Colon (tissue), 2 donors: ENCODE results near the gene OLIG1.

Source experiments
- FAIRE-seq: peaks from 2 replicates; lab custom pipeline; 2012; peaks lifted over from hg19 to GRCh38; lab: Jason Lieb, UNC
- donor health status: control.
- donor health status: control.

The OLIG1 gene

GRCh38 chr21:33031152-33031911, 38.6 kb upstream of the OLIG1 start:
- no peak for FAIRE-seq

- no peak for FAIRE-seq
These were observed 37.4 kb upstream of the OLIG1 start for GRCh38 chr21:33032434-33033047.

DNA sequence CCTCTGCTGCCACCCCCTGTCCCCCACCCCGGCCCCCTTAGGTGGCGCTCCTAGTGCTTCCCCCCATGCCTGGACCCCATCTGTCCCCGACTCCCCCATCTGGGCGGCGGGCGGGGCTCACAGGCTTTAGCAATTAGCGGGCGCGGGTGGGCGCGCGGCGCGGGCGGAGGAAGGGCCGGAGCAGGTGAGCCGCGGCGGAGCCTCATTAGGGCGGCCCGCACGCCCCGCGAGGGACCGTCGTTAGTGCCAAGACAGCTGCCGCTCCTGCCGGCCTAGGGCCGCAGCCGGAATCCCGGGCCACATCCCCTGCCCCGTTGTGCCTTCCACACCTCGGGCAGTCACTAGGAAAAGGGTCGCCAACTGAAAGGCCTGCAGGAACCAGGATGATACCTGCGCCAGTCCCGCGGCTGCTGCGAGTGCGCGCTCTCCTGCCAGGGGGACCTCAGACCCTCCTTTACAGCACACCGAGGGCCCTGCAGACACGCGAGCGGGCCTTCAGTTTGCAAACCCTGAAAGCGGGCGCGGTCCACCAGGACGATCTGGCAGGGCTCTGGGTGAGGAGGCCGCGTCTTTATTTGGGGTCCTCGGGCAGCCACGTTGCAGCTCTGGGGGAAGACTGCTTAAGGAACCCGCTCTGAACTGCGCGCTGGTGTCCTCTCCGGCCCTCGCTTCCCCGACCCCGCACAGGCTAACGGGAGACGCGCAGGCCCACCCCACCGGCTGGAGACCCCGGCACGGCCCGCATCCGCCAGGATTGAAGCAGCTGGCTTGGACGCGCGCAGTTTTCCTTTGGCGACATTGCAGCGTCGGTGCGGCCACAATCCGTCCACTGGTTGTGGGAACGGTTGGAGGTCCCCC, 36.6 kb upstream of the OLIG1 start:
- no peak for FAIRE-seq

- FAIRE-seq: no peak
These were observed 36.0 kb upstream of the OLIG1 start for GRCh38 chr21:33033961-33034413.

GRCh38 chr21:33035147-33035546, 34.8 kb upstream of the OLIG1 start:
- no peak for FAIRE-seq

DNA sequence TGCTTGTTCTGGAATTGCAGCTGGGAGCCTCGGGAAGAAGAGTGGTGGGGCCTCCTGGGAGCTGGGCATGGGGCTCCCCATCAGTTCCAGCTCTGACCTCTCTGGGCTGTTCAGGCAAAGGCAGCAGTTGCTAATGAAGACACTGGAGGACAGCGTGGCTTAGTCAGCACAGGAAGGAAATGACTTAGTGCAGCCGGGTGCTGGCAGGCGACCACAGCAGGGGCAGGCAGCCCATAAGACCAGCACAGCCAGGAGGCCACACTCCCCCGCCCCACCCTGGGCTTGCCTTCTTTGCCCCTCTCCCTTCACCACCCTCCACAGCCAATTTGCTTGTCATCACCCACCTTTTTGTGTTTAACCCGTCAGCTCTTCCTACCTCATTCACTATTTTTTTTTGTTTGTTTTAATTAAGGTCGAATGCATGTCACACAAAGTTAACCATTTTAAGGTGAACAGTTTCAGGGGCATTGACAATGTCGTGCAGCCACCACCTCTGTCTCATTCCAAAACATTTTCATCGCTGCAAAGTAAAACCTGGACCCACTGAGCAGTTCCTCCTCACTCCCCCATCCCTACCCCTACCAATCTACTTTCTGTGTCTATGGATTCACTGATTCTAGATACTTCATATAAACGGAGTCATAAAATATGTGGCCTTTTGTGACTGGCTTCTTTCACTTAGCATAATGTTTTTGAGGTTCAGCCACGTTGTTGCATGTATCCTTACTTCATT, 33.3 kb upstream of the OLIG1 start:
- FAIRE-seq: no peak

DNA sequence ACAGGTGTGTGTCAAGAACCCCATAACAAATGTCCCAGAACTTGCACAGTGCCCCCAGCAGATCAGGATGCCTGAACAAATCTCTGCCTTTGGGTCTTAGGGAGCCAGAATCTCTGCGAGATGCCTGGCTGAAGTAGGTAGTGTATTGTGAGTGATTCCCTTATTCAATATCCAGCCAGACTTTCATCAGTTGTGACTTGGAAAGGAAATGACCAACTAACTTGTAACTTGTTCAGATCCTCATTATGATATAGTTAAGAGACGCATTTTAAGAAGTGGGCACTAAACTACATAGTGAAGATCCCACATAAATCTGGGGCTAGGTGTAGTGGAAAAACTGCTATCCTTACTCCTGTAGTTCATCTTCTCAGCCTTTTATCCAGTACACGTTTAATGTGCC, 32.4 kb upstream of the OLIG1 start:
- FAIRE-seq: no peak

- FAIRE-seq: no peak
These were observed 30.4 kb upstream of the OLIG1 start for GRCh38 chr21:33039536-33039935.

DNA sequence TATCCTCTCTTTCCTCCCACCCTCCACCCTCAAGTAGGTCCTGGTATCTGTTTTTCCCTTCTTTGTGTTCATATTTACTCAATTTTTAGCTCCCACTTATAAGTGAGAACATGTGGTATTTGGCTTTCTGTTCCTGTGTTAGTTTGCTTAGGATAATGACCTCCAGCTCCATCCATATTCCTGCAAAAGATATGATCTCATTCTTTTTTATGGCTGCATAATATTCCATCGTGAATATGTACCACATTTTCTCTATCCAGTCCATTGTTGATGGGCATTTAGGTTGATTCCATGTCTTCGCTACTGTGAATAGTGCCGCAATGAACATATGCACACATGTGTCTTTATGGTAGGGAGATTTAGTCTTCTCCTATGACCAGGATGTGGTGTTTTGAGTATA, 29.7 kb upstream of the OLIG1 start:
- FAIRE-seq: no peak

- no peak for FAIRE-seq
These were observed 28.0 kb upstream of the OLIG1 start for GRCh38 chr21:33041981-33042380.

DNA sequence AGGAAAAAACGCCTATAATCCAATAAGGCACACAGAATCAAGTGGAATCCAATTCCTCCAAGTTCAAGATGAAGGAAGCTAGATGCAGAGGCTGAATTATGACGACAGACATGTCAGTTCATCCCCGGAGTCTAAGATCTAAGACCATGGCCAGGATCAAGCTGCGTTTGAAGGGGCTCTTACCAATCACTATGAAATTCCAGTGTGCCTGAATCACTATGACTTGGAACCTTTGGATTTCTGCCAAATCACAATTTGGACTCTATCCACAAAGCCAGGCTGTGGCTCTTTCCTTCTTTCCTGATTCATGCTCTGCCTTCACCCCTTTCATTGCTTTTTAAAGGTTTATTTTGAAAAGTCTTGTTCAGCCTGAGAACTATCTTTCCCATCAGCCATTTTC, 27.1 kb upstream of the OLIG1 start:
- no peak for FAIRE-seq

- no peak for FAIRE-seq
These were observed 23.5 kb upstream of the OLIG1 start for GRCh38 chr21:33046455-33046854.

DNA sequence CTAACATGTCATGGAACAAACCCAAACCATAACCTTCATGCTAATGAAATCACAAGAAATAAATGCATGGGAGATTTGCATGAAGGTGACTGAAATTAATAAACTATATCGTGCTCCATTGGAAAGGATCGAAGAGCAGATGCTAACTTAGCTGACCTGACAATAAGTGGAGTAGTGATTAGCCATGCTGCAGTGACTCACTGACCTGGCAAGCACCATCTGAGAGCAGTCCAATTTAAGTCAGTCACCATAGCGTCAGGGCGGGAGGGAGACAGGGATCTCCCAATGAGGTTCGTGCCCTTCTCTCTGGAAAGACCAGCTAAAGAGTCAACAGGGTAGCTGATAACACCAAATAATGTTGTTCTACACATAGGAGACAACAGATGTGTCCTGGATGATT, 22.7 kb upstream of the OLIG1 start:
- FAIRE-seq: no peak

- no peak for FAIRE-seq
These were observed 18.0 kb upstream of the OLIG1 start for GRCh38 chr21:33051925-33052324.

DNA sequence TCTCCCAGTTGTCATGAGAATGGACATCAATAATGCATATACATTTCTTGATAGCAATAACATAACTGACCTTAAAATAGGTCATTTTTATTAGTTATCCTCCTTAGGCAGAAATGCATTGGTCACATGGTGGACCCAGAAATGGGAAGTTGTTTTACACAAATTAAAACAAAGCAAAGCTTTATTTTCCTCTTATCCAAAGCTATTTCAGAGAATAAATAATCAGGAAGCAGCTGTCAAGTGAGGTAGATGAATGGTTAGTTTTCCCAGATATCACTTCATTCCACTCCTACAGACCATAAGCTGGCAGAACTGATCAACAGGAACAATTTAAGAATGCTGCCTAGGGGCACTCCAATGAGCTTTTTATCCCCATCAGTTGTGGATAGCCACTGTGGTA, 16.0 kb upstream of the OLIG1 start:
- FAIRE-seq: no peak

DNA sequence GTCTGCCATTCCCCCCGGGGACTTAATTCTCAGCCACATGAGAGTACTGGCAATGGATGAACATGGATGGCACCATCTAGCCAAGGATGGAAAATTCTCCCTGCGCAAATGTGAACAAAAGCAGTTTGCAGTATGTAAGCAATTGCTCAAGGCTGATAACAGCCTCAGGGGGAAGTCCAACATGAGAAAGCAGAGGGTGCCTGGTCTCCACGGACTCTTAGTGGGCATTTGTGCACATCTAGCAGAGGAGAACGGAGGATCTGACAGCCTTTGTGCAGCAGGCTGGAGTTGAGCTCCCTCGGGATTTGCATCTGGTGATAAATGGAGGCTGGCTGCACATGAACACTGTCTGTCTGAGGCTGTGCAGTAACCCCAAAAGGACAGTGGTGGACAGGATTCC, 13.9 kb upstream of the OLIG1 start:
- FAIRE-seq: no peak

DNA sequence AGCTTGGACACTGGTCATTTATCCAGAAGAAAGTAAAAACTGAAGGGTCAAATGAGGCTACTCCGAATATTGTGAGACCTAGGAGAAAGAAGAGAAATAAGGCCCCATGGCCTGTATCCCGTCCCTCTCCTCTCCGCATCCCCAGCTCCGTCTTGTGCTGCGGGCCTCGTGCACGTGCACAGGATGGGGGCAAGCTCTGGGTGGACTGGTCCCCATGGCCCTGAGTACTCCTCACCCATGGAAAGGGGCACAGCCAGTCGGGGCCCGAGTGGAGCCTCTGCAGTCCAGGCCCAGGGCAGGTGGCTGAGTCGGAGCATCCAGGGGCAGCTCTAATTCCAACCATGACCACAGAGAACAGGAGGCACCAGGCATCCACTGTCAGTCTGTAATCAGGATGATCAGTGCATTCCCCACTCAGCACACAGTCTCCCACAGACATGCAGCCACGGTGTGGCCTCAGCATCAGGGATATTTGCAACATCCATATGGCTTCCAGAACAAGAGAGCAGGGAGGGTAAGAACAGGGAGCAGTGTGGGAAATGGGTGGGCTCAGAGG, 12.5 kb upstream of the OLIG1 start:
- no peak for FAIRE-seq

- no peak for FAIRE-seq
These were observed 11.4 kb upstream of the OLIG1 start for GRCh38 chr21:33058527-33058926.

GRCh38 chr21:33058957-33059356, 11.0 kb upstream of the OLIG1 start:
- FAIRE-seq: no peak

DNA sequence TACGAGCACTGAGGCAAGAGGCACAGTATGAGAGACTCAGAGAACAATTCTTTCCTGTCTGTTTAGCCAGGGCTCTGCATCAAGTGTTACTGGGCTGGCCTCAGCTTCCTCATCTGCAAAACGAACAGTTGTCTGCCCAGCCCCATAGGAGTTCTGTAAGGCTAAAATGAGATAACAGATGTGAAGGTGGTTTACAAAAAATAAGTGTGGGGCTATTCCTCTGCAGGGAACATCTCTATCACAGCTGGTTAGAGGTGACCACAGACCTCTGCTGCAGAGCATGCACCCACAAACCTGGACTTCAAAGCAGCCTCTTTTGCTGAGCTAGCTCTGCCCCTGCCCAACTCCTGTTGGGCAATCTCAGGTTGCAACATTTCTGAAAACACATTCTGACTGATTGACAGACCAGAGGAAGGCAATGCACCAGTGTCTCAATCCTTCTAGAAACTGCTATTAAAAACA, 10.5 kb upstream of the OLIG1 start:
- no peak for FAIRE-seq

GRCh38 chr21:33061233-33061632, 8.7 kb upstream of the OLIG1 start:
- no peak for FAIRE-seq

DNA sequence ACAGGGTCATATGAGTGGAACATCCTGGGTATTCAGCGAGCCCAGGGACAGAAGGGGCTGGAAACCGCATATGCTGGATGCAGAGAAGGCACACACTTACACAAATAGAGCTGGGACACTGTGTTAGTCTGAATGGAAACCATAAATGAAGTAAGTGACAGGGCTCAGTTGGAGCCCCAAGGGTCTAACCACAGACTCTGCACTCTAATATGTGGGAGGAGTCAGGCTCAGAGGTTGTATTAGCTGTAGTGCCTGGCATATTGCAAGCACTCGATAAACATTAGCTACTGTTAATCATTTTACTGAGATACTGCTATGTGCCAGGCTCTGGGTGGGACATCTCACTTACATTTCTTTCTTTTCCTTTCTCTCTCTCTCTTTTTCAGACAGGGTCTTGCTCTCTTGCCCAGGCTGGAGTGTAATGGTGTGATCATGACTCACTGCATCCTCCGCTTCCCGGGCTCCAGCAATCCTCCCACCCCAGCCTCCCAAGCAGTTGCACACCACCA, 6.5 kb upstream of the OLIG1 start:
- FAIRE-seq: no peak
